HEK293 (cell line): ENCODE results near the gene TRPM2.

ENCODE experiments used
- CTCF ChIA-PET: fragments of 350-600 bp; formaldehyde crosslinking; extraction: SDS; loops from one replicate; lab custom pipeline; 2021; ENCODE audit warnings: antibody characterized with exemption; lab: Yijun Ruan, JAX
- POLR2A ChIA-PET: fragments of 300-600 bp; formaldehyde crosslinking; extraction: SDS; loops from one replicate; lab custom pipeline; 2020; ENCODE audit warnings: antibody characterized with exemption, inconsistent platforms; lab: Yijun Ruan, JAX
- H3K27ac ChIP-seq: fragments of 200-500 bp; sonication (Bioruptor generic); 2 replicates; pipeline ENCODE4 v1.5.1; 2014; ENCODE audit warnings: low read depth, low read length, control low read depth, inconsistent platforms; ENCODE audit errors: extremely low read depth
- H3K36me3 ChIP-seq, 2 experiments: fragments of 200-500 bp in 1 of 2; sonication (Bioruptor generic) in 1 of 2; 1 replicate in 1 of 2; 2 replicates in 1 of 2; pipeline ENCODE4 v1.5.1; 2014 to 2017; ENCODE audit warnings: inconsistent platforms in 2 of 2, low read length in 2 of 2; ENCODE audit not compliant: control insufficient read depth in 2 of 2, insufficient read depth in 1 of 2
- H3K4me1 ChIP-seq: fragments of 200-500 bp; sonication (Bioruptor generic); 2 replicates; pipeline ENCODE4 v1.5.1; 2014; ENCODE audit warnings: mild to moderate bottlenecking, low read length, inconsistent platforms; ENCODE audit not compliant: control insufficient read depth, insufficient read depth
- H3K4me3 ChIP-seq: 2 replicates; pipeline ENCODE4 v1.5.1; 2011; ENCODE audit warnings: low read depth, mild to moderate bottlenecking, control low read depth, low read length, moderate library complexity
- H3K9me3 ChIP-seq: fragments of 200-500 bp; sonication (Bioruptor generic); 2 replicates; pipeline ENCODE4 v1.5.1; 2014; ENCODE audit warnings: low read depth, low read length, inconsistent platforms; ENCODE audit not compliant: control insufficient read depth, insufficient read depth
- GLI2 ChIP-seq: fragments of 450-650 bp; formaldehyde crosslinking; IDR thresholded peaks from 2 replicates; pipeline ENCODE4; 2017; ENCODE audit warnings: missing biosample characterization, missing genetic modification characterization, low read depth, borderline replicate concordance
- GLI4 ChIP-seq: fragments of 450-650 bp; formaldehyde crosslinking; IDR thresholded peaks from 2 replicates; pipeline ENCODE4 v1.5.1; 2016; ENCODE audit warnings: missing biosample characterization, missing genetic modification characterization
- PRDM10 ChIP-seq: fragments of 450-650 bp; formaldehyde crosslinking; IDR thresholded peaks from 2 replicates; pipeline ENCODE4 v1.5.1; 2016; ENCODE audit warnings: missing biosample characterization, missing genetic modification characterization
- PRDM6 ChIP-seq: fragments of 450-650 bp; formaldehyde crosslinking; IDR thresholded peaks from 2 replicates; pipeline ENCODE4 v1.5.1; 2017; ENCODE audit warnings: missing biosample characterization, missing genetic modification characterization
- ZBTB17 ChIP-seq: fragments of 450-650 bp; formaldehyde crosslinking; IDR thresholded peaks from 2 replicates; pipeline ENCODE4 v1.5.1; 2016; ENCODE audit warnings: missing biosample characterization, missing genetic modification characterization
- ZBTB26 ChIP-seq: fragments of 450-650 bp; formaldehyde crosslinking; optimal IDR thresholded peaks from 2 replicates; pipeline ENCODE3; 2016; ENCODE audit warnings: missing biosample characterization, mild to moderate bottlenecking, missing genetic modification characterization
- ZNF18 ChIP-seq: fragments of 450-650 bp; formaldehyde crosslinking; IDR thresholded peaks from 2 replicates; pipeline ENCODE4 v1.5.1; 2016; ENCODE audit warnings: missing biosample characterization, missing genetic modification characterization
- ZNF449 ChIP-seq: fragments of 450-650 bp; formaldehyde crosslinking; IDR thresholded peaks from 2 replicates; pipeline ENCODE4 v1.5.1; 2017; ENCODE audit warnings: missing biosample characterization, mild to moderate bottlenecking, missing genetic modification characterization, moderate library complexity
- ZNF48 ChIP-seq: fragments of 450-650 bp; formaldehyde crosslinking; IDR thresholded peaks from 2 replicates; pipeline ENCODE4 v1.5.1; 2016; ENCODE audit warnings: missing biosample characterization, missing genetic modification characterization
- ZNF521 ChIP-seq: fragments of 450-650 bp; formaldehyde crosslinking; IDR thresholded peaks from 2 replicates; pipeline ENCODE4 v1.5.1; 2017; ENCODE audit warnings: missing biosample characterization, mild to moderate bottlenecking, missing genetic modification characterization
- ZNF580 ChIP-seq: fragments of 450-650 bp; formaldehyde crosslinking; IDR thresholded peaks from 2 replicates; pipeline ENCODE4 v1.5.1; 2016; ENCODE audit warnings: missing biosample characterization, missing genetic modification characterization
- ZNF600 ChIP-seq: fragments of 450-650 bp; formaldehyde crosslinking; IDR thresholded peaks from 2 replicates; pipeline ENCODE4 v1.5.1; 2016; ENCODE audit warnings: missing biosample characterization, missing genetic modification characterization
- ZNF629 ChIP-seq: fragments of 450-650 bp; formaldehyde crosslinking; IDR thresholded peaks from 2 replicates; pipeline ENCODE4 v1.5.1; 2017; ENCODE audit warnings: missing biosample characterization, missing genetic modification characterization
- ZNF639 ChIP-seq: fragments of 450-650 bp; formaldehyde crosslinking; IDR thresholded peaks from 2 replicates; pipeline ENCODE4 v1.5.1; 2016; ENCODE audit warnings: missing biosample characterization, missing genetic modification characterization
- ZNF670 ChIP-seq: fragments of 450-650 bp; formaldehyde crosslinking; IDR thresholded peaks from 2 replicates; pipeline ENCODE4 v1.5.1; 2016; ENCODE audit warnings: missing biosample characterization, missing genetic modification characterization, low read depth
- ZNF677 ChIP-seq: fragments of 450-650 bp; IDR thresholded peaks from 2 replicates; pipeline ENCODE4 v1.5.0; 2018; ENCODE audit warnings: missing biosample characterization, mild to moderate bottlenecking, missing genetic modification characterization, moderate library complexity
- ZSCAN16 ChIP-seq: fragments of 450-650 bp; formaldehyde crosslinking; IDR thresholded peaks from 2 replicates; pipeline ENCODE4 v1.5.1; 2016; ENCODE audit warnings: missing biosample characterization, missing genetic modification characterization
- ZXDB ChIP-seq: fragments of 450-650 bp; formaldehyde crosslinking; IDR thresholded peaks from 2 replicates; pipeline ENCODE4 v1.5.1; 2016; ENCODE audit warnings: missing biosample characterization, missing genetic modification characterization

TRPM2 gene

GRCh38 chr21:44349847-44350772 lies 3.3 kb upstream of the TRPM2 start (continued):
- TF ChIP-seq PRDM10 (no peak), ZNF670 (tag by site-specific recombination) (no peak), ZXDB (tag by site-specific recombination) (no peak), GLI4 (tag by site-specific recombination) (no peak), ZBTB26 (no peak), ZNF600 (tag by site-specific recombination) (no peak), ZNF18 (tag by site-specific recombination) (no peak), ZNF677 (tag by site-specific recombination) (no peak), ZBTB17 (tag by site-specific recombination) (no peak), ZSCAN16 (tag by site-specific recombination) (no peak)
- TF ChIP-seq, all 188 proteins: peak for 0

- CTCF ChIA-PET = interaction anchor here (1.1 kb wide), 1 partner anchor 10 kb away, joined by 6 read pairs; no protein-coding TSS in a partner anchor
- POLR2A ChIA-PET = no interaction called here
- Histone ChIP-seq H3K4me1 (no peaks in the 10 kb centered on the region), H3K4me3 (no peak overlapping the region), H3K36me3 (no peaks in the 10 kb centered on the region), H3K27ac (no peak overlapping the region), H3K9me3 (no peaks in the 10 kb centered on the region)
- TF ChIP-seq ZNF580 (no peak), PRDM6 (tag by site-specific recombination) (no peak), ZNF639 (tag by site-specific recombination) (no peak), ZNF449 (no peak), ZNF629 (tag by site-specific recombination) (no peak), ZNF48 (no peak), GLI2 (tag by site-specific recombination) (no peak), ZNF521 (tag by site-specific recombination) (no peak)
These were observed 2.5 kb upstream of the TRPM2 start for GRCh38 chr21:44350773-44351481.
